HG03439 (cell line): ENCODE measurements around the gene ZNF462.

Source experiments
- ATAC-seq: cut with Tn5 transposase; IDR thresholded peaks from one replicate; pipeline ENCODE4 v1.9.1; 2021; ENCODE audit warnings: mild to moderate bottlenecking, moderate library complexity; ENCODE audit not compliant: unreplicated experiment

ZNF462 gene

DNA sequence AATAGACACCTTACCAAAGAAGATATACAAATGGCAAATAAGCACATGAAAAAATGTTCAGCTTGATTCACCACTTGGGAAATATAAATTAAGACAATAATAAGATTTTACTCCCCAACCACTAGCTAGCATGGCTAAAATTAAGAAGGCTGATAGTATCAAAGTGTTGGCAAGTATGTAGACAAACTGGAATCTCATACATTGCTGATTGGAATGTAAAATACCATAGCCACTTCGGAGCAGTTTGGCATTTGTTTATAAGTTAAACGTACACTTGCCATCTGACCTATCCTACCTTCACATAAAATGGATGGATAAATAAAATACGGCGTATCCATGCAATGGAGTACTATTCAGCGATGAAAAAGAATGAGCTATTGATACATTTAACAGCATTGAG is 129.2 kb downstream of the ZNF462 start:
- no peak for ATAC-seq

- no peak for ATAC-seq
Observed at GRCh38 chr9:106993603-106994002, 130.6 kb downstream of the ZNF462 start.

DNA sequence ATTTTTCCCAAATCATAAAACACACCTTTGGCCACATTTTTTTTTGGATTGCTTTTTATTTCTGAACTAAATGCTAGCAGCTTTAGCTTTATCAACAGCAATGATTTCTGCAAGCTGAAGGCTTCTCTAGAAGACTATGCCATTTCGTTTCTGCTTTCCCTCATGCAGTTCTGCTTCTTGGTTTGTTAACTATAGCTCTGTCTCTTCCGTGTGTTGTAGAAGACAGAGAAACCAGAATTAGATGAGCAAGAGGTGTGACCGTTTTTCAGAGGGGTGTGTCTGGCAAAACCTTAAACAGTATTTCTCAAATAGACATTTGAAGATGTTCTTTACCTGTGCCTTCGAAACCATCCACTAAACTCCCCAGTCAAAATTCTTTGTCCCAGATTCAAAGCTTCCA is 131.5 kb downstream of the ZNF462 start:
- ATAC-seq: no peak

DNA sequence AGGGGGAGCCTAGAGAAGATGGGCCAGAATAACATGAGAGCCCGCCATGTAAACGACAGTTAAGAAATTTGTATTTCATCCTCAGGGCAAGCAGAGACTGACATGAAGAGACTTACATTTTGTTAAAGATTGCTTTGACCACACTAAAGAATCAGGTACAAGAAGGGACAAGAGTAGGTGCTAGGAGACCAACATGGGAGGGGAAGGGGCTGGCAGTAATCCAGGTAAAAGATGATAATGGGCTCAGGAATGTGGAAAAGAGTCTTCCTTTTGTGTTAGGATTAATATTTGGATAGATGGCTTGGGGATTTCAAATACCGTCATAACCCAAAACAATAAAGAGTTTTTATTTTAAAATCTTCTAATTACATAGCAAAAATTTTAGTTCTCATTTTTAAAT is 137.3 kb downstream of the ZNF462 start:
- no peak for ATAC-seq

GRCh38 chr9:107005201-107005600 is 142.2 kb downstream of the ZNF462 start:
- no peak for ATAC-seq

DNA sequence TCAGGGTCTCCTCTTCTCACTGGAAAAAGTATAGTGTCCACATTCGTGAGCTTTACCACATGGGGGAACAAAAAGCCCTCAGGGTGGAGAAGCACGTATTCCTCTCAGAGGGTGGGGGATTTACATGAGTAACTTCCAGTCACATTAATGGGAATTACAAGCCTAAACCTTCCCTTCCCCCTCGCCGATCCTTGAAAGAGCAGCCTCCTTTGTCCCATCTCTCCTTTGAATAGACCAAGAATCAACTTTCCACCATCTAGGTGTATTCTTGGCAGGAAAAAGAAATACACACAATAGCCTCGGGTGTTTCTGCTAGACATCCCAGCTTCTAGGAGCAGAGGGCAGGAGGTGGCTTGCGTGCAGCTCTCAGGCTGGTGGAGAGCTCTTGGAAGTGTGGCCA is 144.4 kb downstream of the ZNF462 start:
- no peak for ATAC-seq

GRCh38 chr9:107008011-107008410 is 145.0 kb downstream of the ZNF462 start:
- ATAC-seq: no peak

DNA sequence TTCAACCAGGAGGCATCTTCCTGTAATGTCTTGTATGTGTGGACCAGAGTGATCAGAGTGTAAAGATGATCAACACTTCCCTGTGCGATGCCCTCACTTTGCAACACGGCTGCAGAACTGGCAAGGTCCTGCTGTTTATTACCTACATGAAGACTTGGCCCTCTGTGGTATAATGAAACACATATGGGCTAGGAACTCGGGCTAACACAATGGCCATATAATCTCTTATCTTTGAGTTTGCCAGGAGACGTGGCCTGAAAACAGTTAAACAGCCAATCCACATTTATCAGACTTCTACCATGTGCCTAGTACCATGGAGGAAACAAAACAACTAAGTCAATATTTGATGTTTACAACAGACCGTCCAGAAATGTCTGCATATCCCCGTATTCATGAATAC is 145.5 kb downstream of the ZNF462 start:
- ATAC-seq: no peak

DNA sequence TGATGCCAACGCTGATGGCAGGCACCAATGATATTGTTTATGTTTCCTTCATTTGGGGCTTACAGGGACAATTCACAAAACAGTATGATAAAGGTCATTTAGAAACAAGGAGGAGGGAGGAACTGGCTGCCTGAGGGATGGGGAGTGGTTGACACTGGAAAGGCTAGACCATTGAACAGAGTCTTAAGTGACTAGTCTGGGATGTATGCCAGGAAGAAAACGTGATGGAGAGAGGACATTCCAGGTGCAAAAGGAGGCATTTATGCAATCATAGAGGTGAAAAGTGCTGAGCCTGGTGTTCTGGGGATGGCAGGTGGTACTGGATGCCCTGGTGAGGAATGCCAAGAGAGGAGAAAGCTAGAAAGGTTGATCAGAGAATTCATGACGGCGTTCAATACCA is 153.4 kb downstream of the ZNF462 start:
- no peak for ATAC-seq

- no peak for ATAC-seq
Observed at GRCh38 chr9:107018861-107019545, 156.0 kb downstream of the ZNF462 start.

DNA sequence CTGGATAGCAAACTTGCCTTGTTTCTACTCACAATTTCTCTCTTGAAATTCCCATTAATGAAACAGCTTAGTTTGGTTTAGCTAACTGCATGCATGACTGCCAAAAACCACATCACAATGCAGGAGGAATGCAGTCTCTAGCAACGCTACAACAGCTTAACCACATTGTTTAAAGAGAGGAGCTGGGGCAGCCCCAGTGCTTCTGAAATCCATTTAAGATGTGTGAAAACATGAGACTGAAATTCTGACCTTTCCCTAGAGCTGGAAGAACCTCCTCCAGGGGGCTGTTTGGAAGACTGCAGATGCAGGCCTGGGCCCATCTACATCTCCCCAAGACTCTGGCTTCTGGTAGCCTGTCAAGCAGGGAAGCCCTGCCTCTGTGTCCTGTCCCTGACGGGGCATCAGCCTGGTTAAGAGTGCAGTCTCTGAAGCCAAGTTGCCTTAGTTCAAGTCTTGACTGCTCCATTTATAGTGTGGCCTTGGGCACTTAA is 157.1 kb downstream of the ZNF462 start:
- no peak for ATAC-seq

DNA sequence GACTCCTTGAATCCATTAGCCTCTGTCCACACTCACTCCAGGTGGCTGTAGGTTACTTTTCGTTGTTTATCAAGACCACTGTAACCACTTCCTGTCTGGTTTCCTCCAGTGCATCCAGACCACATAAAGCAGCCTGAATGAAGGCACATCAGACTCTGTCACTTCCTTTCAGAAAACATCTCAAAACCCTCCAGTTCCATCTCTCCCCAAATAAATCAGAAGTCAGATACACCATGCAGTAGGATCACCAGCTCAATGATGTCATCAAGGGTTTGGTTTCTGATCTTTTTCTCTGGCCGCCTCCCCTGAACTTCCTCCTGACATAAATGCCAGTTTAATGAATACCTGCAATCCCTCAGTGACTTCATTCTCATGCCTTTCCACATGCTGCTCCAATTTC is 161.2 kb downstream of the ZNF462 start:
- no peak for ATAC-seq

GRCh38 chr9:107025260-107026035 is 162.5 kb downstream of the ZNF462 start:
- no peak for ATAC-seq

GRCh38 chr9:107029146-107029545 is 166.2 kb downstream of the ZNF462 start:
- ATAC-seq: no peak

DNA sequence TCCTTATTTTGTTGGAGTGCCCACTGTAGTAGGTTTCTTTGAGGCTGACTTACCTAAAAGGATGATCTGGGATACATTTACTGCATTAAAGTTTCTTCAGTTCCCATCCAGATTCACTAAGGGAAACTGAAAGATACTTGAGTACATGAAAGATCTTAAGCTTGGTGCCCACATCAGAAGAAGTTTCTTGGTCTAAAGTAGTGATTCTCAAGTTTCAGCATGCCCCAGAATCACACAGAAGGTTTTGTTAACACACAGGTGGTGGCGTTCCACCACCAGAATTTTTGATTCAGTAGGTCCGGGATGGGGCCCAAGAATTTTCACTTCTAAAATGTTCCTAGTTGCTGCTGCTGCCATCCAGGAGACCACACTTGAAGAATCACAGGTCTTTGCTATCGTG is 171.0 kb downstream of the ZNF462 start:
- ATAC-seq: no peak

DNA sequence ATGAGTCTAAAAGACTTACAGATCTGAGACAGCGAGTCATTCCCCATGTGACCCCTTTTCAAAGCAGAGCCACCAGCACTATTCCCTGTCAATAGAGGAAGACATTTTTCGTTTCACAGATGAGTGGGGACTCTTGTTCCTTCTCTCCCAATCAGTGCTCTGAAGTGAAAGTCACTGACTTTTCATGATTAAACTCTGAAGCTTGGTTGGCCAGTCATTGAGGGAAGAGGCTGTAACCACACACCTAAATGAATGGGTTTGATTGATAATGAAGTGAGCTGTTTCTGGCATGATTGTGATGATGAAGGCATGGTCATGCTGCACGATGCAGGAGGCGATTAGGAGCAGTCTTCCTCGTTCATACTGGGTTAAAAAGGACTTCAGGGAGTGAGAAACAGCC is 171.9 kb downstream of the ZNF462 start:
- no peak for ATAC-seq

DNA sequence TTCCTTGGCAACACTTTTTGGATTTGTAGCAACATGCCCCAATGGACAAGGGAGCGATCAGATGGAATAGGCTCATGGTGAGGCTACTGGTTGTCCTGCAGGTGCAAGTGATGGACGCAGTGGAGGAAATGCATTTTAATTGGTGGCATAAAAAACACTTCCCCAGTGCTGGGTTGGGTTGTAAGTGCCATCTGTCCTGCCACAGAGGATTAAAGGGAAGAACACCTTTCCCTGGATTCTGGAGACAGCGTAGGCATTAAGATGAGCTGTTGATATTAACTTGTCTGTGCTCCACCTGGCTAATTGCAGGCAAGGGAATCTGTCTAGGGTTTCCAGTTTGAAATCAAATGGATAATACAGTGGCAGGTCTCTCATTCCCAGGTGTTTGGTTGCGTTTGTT is 173.4 kb downstream of the ZNF462 start:
- no peak for ATAC-seq

DNA sequence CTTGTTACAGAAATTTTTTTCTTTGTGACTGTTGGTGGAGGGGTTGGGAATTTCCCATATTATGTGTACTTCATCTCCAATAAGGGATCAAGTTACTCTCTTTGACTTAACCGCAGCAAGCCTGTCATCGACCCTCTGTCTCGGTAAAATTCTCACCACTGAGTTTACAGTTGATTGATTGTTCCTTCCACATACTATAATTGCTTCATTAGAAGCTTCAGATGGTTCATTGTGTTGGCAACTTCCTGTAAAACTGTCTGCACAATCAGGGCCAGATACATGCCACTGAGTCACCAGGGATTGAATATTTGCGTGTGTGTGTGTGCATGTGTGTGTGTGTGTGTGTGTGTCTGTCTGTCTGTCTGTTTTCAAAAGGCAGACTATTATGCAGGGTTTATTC is 176.6 kb downstream of the ZNF462 start:
- ATAC-seq: no peak

DNA sequence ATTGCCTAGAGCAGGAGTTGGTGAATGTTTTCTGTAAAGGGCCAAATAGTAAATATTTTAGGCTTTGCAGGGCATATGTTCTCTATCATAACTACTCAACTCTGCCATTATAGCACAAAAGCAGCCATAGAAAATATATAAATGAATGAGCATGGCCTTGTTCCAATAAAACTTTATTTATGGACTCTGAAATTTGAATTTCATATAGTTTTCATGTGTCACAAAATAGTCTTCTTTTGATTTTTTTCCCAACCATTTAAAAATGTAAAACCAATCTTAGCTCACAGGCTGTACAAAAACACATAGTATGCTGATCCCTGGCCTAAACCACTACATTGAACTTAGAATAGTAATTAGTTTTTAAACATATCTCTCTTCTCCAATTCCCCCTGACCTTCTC is 179.6 kb downstream of the ZNF462 start:
- ATAC-seq: no peak

- ATAC-seq: no peak
Observed at GRCh38 chr9:107043886-107044285, 180.9 kb downstream of the ZNF462 start.

- ATAC-seq: no peak
Observed at GRCh38 chr9:107044872-107045271, 181.9 kb downstream of the ZNF462 start.

GRCh38 chr9:107046692-107047091 is 183.7 kb downstream of the ZNF462 start:
- peak; percentile 95 for ATAC-seq
